GM18951 (cell line): ENCODE measurements around the gene MAN2A2.
A peak's percentile ranks its signal among the peaks of the same experiment; 100 is the strongest.
"Not testable (repeated sequence)": the region's sequence is repeated elsewhere in the genome, so short reads cannot be mapped to it uniquely, and the experiment has no call there.

Experiments
- POLR2A ChIP-seq: IDR thresholded peaks from 4 replicates; pipeline ENCODE4 v1.6.1; 2011; ENCODE audit warnings: mild to moderate bottlenecking; ENCODE audit not compliant: insufficient read length, insufficient read depth; ENCODE audit errors: extremely low read depth
- in situ Hi-C: fragments of 300-500 bp; cut with MboI; formaldehyde crosslinking; loops from one replicate; pipeline ENCODE4 v1.12.0; 2022; ENCODE audit warnings: low sequenced_read_pairs, mixed read lengths, inconsistent platforms; ENCODE audit not compliant: unreplicated experiment

The MAN2A2 gene

DNA sequence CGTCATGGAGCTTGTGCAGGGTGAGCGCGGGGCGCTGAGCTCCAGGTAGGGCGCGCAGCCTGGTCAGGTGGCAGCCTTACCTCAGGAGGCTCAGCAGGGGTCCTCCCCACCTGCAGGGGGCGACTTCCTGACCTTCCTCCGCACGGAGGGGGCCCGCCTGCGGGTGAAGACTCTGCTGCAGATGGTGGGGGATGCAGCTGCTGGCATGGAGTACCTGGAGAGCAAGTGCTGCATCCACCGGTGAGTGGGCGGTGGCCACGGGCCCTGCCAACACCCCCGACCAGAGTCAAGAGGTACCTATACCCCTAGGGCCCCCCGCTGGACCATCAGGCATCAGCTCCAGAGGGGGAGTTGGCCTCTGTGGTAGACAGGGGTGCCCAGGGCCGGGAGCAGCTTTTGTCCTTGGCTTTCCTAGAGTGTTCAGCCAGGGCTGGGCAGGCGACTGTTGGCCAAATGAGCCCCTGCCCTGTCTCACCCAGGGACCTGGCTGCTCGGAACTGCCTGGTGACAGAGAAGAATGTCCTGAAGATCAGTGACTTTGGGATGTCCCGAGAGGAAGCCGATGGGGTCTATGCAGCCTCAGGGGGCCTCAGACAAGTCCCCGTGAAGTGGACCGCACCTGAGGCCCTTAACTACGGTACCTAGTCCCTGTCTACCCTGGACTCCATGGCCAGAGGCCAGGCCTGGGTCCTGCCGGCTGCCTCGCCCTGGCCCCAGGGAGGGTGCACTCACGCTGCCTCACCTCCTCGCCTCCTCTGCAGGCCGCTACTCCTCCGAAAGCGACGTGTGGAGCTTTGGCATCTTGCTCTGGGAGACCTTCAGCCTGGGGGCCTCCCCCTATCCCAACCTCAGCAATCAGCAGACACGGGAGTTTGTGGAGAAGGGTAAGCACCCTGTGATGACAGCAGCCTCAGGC lies 9.7 kb upstream of the MAN2A2 start:
- no peak for TF ChIP-seq POLR2A
- in situ Hi-C loops, result no loop called here

DNA sequence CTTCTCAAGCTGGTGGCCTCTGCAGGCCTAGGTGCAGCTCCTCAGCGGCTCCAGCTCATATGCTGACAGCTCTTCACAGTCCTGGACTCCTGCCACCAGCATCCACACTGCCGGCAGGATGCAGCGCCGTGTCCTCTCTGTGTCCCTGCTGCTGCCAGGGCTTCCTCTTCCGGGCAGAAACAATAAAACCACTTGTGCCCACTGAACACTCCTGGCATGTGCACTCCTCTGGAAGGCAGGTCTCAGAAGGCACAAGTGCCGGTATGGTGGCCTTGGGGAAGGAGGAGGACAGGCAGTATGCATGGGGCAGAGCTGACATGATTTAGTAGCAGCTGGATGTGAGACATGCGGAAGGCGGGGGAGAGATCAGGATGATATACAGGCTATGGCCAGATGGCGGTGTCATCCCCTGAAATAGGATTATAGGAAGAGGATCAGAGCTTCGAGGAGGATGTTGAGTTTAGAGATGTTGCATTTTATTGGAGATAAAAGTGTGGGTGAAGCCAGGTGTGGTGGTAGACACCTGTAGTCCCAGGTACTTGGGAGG lies 7.5 kb upstream of the MAN2A2 start:
- TF ChIP-seq POLR2A, result no peak
- in situ Hi-C loops, result no loop called here

DNA sequence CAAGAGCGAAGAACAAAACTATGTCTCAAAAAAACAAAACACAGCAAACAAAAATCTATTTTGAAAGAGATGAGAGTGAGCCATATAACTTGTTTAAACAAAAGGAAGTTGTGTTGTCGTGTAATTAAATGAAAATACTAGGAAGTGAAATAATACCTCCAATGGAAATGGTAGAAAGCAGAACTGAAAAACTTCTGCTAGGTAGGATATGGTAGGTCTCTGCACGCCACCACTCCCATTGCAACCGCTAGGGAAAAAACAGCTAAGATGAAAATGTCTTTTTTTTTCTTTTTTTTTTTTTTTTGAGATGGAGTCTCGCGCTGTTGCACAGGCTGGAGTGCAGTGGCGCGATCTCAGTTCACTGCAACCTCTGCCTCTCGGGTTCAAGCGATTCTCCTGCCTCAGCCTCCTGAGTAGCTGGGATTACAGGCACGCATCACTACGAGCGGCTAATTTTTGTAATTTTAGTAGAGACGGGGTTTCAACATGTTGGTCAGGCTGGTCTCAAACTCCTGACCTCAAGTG lies 5.9 kb upstream of the MAN2A2 start:
- in situ Hi-C loops, result not testable (repeated sequence)

DNA sequence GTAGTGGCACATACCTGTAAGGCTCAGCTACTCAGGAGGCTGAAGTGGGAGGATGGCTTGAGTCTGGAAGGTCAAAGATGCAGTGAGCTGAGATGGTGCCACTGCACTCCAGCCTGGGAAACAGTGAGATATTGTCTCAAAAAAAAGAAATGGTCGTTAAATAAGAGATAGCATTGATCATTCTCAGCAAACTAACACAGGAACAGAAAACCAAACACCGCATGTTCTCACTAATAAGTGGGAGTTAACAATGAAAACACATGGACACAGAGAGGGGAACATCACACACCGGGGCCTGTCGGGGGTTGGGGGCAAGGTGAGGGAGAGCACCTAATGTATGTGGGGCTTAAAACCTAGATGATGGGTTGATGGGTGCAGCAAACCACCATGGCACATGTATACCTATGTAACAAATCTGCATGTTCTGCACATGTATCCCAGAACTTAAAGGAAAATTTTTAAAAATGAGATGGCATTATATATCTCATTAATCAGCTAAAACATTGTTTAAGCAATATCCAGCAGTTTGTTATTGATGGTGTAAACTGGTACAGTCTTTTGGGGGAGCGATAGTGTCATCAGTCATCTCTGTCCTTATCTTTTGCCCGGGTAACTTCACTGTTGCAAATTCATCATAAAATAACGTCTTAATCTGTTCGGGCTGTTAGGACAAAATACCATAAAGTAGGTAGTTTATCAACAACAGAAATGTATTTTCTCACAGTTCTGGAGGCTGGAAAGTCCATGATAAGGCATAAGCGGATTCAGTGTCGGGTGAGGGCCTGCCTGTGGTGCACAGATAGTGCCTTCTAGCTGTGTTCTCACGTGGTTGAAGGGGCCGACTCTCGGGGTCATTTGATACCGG lies 1.7 kb upstream of the MAN2A2 start:
- in situ Hi-C loops, result no loop called here
- TF ChIP-seq POLR2A, result no peak

DNA sequence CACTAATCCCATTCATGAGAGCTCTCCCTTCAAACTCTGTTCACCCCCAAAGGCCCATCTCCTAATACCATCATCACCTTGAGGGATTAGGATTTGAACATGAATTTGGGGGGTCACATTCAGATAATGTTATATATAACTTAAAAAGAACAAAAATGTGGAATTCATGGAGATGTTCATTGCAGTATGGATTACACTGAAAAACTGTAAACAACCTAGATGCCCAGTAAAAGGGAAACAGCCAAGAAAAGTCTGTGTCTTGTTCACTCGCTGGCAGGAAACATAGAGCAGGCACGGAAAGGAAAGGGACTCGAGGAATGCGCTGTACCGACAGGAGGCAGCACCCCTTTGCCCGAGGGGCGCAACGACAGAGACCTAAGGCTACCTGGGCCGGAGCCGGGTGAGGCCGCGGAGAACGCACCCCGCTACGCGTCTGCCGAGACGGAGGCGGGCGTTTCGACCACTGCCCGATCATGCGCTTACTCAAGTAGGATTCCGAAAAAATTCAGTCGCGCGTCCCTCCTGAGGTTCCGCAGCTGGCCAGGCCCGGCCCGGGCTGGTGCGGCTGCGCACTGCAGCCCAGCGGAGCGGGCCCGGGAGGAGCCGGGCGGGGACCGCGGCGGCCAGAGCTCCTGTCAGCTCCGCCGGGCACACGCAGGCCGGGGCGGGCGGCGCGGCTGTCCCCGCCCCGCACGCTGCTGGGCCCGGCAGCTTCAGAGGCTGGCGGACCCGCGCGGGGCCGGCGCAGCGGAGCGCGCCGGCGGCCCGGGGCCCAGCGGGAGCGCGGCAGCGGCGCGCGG lies 862 bp upstream of the MAN2A2 start:
- in situ Hi-C loops, result no loop called here
- TF ChIP-seq POLR2A, result peak; percentile 74

DNA sequence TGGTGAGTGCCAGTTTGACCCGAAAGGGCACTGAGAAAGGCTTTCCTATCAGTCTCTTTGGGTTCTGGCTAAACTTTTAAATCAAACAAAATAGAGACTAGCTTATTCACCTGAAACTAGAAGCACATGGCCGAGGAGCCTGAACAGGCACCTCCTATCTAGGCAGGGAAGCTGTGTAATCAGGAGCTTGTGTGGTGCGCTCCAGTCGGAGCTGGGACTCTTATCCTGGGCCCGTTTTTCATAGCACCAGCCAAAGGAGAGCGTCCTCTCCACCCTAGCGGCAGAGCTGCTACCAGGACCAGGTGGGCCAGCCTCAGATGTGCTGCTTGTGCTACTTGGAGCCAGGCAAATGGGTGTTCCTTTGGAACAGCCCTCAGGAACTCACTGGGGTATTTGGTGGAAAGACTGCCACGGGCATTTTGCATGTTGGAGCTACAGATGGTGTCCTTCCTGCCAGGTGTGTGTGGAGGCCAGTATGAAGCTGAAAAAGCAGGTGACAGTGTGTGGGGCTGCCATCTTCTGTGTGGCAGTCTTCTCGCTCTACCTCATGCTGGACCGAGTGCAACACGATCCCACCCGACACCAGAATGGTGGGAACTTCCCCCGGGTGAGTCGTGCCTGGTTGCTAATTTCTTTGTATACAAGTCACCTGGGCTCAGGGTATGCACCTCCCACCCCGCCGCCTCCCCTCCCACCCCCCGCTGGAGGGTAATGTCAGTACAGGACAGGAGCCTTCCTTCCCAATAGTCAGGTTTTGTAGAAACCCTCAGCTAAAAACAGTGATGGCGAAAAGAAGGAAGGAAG lies 833 bp downstream of the MAN2A2 start:
- in situ Hi-C loops, result no loop called here

DNA sequence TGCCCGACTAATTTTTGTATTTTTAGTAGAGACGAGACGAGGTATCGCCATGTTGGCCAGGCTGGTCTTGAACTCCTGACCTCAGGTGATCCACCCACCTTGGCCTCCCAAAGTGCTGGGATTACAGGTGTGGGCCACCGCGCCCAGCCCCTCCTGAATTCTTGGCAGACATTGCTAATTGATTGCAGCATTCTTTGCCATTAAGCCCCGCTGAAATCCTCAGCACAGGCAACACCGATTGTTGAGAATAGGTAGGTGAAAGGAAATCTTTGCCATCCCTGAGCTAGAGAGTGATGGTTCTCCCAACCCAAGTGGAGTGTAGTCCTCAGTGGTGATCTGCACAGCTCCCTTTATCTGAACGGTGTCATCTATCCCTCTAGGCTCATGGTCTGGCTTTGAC lies 1.6 kb downstream of the MAN2A2 start:
- no peak for TF ChIP-seq POLR2A
- in situ Hi-C loops, result no loop called here

More for the DNA sequence above, 833 bp downstream of the MAN2A2 start:
- no peak for TF ChIP-seq POLR2A

DNA sequence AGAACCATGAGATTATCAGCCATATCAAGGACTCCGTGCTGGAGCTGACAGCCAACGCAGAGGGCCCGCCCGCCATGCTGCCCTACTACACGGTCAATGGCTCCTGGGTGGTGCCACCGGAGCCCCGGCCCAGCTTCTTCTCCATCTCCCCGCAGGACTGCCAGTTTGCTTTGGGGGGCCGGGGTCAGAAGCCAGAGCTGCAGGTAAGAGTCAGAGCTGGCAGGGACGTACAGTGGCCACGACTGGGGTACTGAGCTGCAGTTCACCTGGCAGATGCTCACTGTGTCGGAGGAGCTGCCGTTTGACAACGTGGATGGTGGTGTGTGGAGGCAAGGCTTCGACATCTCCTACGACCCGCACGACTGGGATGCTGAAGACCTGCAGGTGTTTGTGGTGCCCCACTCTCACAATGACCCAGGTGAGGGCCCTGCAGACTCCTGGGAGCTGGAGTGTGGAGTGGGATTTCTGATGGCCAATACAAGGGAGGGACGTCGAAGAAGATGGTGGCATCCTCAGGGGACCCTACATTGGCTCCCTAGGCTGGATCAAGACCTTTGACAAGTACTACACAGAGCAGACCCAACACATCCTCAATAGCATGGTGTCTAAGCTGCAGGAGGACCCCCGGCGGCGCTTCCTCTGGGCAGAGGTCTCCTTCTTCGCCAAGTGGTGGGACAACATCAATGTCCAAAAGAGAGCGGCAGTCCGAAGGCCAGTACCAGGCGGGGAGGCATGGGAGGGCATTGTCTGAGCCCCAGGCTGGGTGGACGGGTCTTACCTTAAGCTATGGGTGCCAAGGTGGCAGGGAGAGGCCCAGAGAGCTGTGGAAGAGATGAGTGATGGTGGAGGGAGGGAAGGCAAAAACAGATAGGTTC lies 2.4 kb downstream of the MAN2A2 start:
- no peak for TF ChIP-seq POLR2A
- in situ Hi-C loops, result no loop called here

DNA sequence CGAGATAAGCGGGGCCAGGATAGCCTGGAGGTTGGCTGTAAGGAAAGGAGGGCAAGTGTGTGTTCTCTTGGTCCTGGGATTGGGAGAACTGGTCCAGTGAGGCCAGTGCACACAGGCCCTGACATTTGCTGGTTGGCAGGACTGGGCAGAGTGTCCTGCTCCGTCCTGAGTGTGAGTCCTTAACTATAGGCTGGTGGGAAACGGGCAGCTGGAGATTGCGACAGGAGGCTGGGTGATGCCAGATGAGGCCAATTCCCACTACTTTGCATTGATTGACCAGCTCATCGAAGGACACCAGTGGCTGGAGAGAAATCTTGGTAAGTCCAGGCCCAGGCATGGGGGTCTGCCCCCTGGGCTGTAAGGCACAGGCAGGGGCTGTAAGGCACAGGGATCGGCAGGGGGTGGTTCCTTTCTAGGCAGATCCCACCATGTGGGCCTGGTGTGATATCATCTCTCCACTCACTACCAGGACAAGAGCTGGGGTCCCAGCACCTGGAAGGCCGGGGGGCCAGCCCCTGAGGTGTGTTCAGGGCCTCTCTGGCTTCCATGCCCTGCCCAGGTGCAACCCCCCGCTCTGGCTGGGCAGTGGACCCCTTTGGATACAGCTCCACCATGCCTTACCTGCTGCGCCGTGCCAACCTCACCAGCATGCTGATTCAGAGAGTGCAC lies 3.2 kb downstream of the MAN2A2 start:
- no peak for TF ChIP-seq POLR2A
- in situ Hi-C loops, result no loop called here

DNA sequence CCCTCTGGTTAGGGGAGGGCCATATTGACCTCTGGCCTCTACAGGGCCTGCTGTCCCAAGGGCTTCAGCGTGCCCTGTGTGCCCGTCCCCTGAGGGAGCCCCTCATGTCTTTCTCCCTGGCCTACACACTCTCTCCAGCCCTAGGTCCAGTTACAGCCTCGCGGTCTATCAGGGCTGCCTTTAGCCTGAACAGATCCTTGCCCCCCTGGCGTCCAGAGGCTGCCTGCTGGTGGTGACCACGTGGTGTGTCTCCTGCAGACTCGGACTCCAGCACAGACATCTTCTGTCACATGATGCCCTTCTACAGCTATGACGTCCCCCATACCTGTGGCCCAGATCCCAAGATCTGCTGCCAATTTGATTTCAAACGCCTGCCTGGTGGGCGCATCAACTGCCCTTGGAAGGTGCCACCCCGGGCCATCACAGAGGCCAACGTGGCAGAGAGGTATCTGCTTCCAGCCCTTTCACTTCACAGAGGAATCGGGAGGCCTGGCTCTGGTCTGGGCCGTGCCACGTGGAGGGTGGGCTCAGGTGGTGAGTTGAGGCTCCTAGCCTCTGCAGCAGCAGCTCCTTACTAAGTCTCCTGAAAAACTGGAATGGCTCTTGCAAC lies 4.1 kb downstream of the MAN2A2 start:
- in situ Hi-C loops, result no loop called here
- TF ChIP-seq POLR2A, result no peak
